Measurements from ENCODE around the gene DCTD. TPM values are rescaled to one million over a fixed set of nuclear protein-coding genes. Genes with fewer than 3 reads are reported as not detected.

DCTD gene
- total RNA-seq, 1 experiment from 2014 or later = 100 TPM

- Mint-ChIP-seq H3K27ac (no peak overlapping the region), H3K9me3 (peaks cover 4% of the 10 kb centered on the region in 2 experiments; a peak in 4 of 5 replicates), H3K27me3 (ENCODE audit: low read depth) (peaks cover 4% of the 10 kb centered on the region), H3K36me3 (ENCODE audit: insufficient read depth in 1 of 3, low read depth in 3 of 3) (peaks cover 2 to 4% (median 3%) of the 10 kb centered on the region in 3 experiments; a peak in 5 of 7 replicates), H3K4me1 (peaks cover 20 to 22% of the 10 kb centered on the region in 2 experiments), H3K4me3 (no peak overlapping the region)
- H2BK12ac ChIP-seq (ENCODE audit: insufficient read length, low read depth, low read length) = no peak overlapping the region
- no peak overlapping the region for H2AFZ ChIP-seq (ENCODE audit: low read length)
- peak overlapping the region; percentile 48 for H3K18ac ChIP-seq (ENCODE audit: insufficient read length, low read depth, low read length)
- H3T11ph ChIP-seq (ENCODE audit: low read length) = no peak overlapping the region
- H3K23ac ChIP-seq (ENCODE audit: insufficient read length, low read depth, low read length) = no peak overlapping the region
- no peak overlapping the region for H2BK20ac ChIP-seq (ENCODE audit: low read depth, low read length, poor library complexity, severe bottlenecking)
- H3K23me2 ChIP-seq (ENCODE audit: insufficient read length, low read depth, low read length, poor library complexity, severe bottlenecking) = no peaks in the 10 kb centered on the region
- no peak overlapping the region for H4K91ac ChIP-seq (ENCODE audit: insufficient read length, low read depth, low read length)
- WGBS (ENCODE audit: extremely low coverage, insufficient read length, low lambda C conversion rate) = no CpG with 5 or more reads among the region's 27 CpGs
- no peaks in the 10 kb centered on the region for H3K79me1 ChIP-seq (ENCODE audit: insufficient read depth, low read depth, low read length, poor library complexity, severe bottlenecking)
- no peak overlapping the region for H3K4me2 ChIP-seq (ENCODE audit: insufficient read depth, insufficient read length, low read length)
- no peaks in the 10 kb centered on the region for H3K79me2 ChIP-seq (ENCODE audit: insufficient read depth, low read length)
- no peak overlapping the region for H4K8ac ChIP-seq (replicated peaks; ENCODE audit: insufficient read length, low read depth, low read length)
- no peaks in the 10 kb centered on the region for H3K27me3 ChIP-seq (ENCODE audit: insufficient read depth, low read length)
- no peak overlapping the region for H4K5ac ChIP-seq (ENCODE audit: insufficient read length, low read depth, low read length)
- no peaks in the 10 kb centered on the region for H4K20me1 ChIP-seq (ENCODE audit: control insufficient read depth, insufficient read depth, insufficient read length)
- H2BK15ac ChIP-seq (ENCODE audit: low read depth, low read length) = no peak overlapping the region
- H3K27ac ChIP-seq (ENCODE audit: insufficient read length, low read depth, low read length) = no peak overlapping the region
- no peak overlapping the region for H3K9ac ChIP-seq (ENCODE audit: extremely low read depth, insufficient read length, low read length)
- H3K56ac ChIP-seq (ENCODE audit: insufficient read length, low read depth, low read length) = no peak overlapping the region
- H3K4ac ChIP-seq (ENCODE audit: low read depth, low read length) = no peak overlapping the region
- H3K9me3 ChIP-seq (ENCODE audit: control insufficient read depth, low read depth, low read length) = no peaks in the 10 kb centered on the region
- no peak for DNase-seq
- TF ChIP-seq CTCF (conservative IDR thresholded peaks at IDR 0.05) = no peak
- no peaks in the 10 kb centered on the region for H3K4me1 ChIP-seq (ENCODE audit: insufficient read depth, low read length)
- no peak overlapping the region for H2BK120ac ChIP-seq (ENCODE audit: low read depth, low read length, poor library complexity, severe bottlenecking)
- H3K14ac ChIP-seq (ENCODE audit: insufficient read depth, low read length) = no peak overlapping the region
- H2BK5ac ChIP-seq (ENCODE audit: insufficient read length, low read length) = no peak overlapping the region
- no peak overlapping the region for H2AK5ac ChIP-seq (ENCODE audit: insufficient read length, low read length)
Observed at GRCh38 chr4:182847576-182848450, 69.4 kb downstream of the DCTD start.
